Measurements from ENCODE around the gene TBC1D17.

GRCh38 chr19:49836176-49837008 lies 41.1 kb upstream of the TBC1D17 start:
- no peak for TF ChIP-seq CTCF (IDR thresholded peaks at IDR 0.05)
- no peak for TF ChIP-seq POLR2A (IDR thresholded peaks at IDR 0.05)
